EL (cell line): ENCODE results near the gene MAGEB17.
A peak's percentile ranks its signal among the peaks of the same experiment; 100 is the strongest.
"Not testable (repeated sequence)": the region's sequence is repeated elsewhere in the genome, so short reads cannot be mapped to it uniquely, and the experiment has no call there.

ENCODE experiments used
- DNase-seq: peaks from one replicate; pipeline ENCODE4 v3.0.0-alpha.2; 2016

The MAGEB17 gene

GRCh38 chrX:16167181-16167580 is at the start of gene MAGEB17:
MAGEB17 (plus strand) TSS chrX:16167481; CDS start chrX:16170383, 2,902 bp downstream.
- no peak for DNase-seq

- DNase-seq: no peak
Measured at GRCh38 chrX:16119353-16120220, 47.7 kb upstream of the MAGEB17 start.

- DNase-seq: no peak
Measured at GRCh38 chrX:16120431-16120830, 46.9 kb upstream of the MAGEB17 start.

- DNase-seq: peak; percentile 75
Measured at GRCh38 chrX:16123222-16123786, 44.0 kb upstream of the MAGEB17 start, which contains the start of gene GRPR. GRPR (plus strand) TSS chrX:16123565; CDS start chrX:16123954, 389 bp downstream.

GRCh38 chrX:16124201-16124600 is 43.1 kb upstream of the MAGEB17 start:
- no peak for DNase-seq

- DNase-seq: no peak
Measured at GRCh38 chrX:16125520-16126149, 41.6 kb upstream of the MAGEB17 start.

GRCh38 chrX:16130707-16131106 is 36.6 kb upstream of the MAGEB17 start:
- no peak for DNase-seq

GRCh38 chrX:16134936-16135335 is 32.3 kb upstream of the MAGEB17 start:
- DNase-seq: no peak

- no peak for DNase-seq
Measured at GRCh38 chrX:16136080-16136479, 31.2 kb upstream of the MAGEB17 start.

- no peak for DNase-seq
Measured at GRCh38 chrX:16137416-16138107, 29.7 kb upstream of the MAGEB17 start.

GRCh38 chrX:16138108-16138427 is 29.2 kb upstream of the MAGEB17 start:
- DNase-seq: no peak

- DNase-seq: no peak
Measured at GRCh38 chrX:16140448-16140847, 26.8 kb upstream of the MAGEB17 start.

- no peak for DNase-seq
Measured at GRCh38 chrX:16140983-16141382, 26.3 kb upstream of the MAGEB17 start.

GRCh38 chrX:16141422-16142245 is 25.6 kb upstream of the MAGEB17 start:
- no peak for DNase-seq

GRCh38 chrX:16142246-16142558 is 25.1 kb upstream of the MAGEB17 start:
- no peak for DNase-seq

GRCh38 chrX:16143968-16144367 is 23.3 kb upstream of the MAGEB17 start:
- no peak for DNase-seq

- no peak for DNase-seq
Measured at GRCh38 chrX:16144420-16144819, 22.9 kb upstream of the MAGEB17 start.

GRCh38 chrX:16145093-16145492 is 22.2 kb upstream of the MAGEB17 start:
- not testable (repeated sequence) for DNase-seq

GRCh38 chrX:16145656-16146055 is 21.6 kb upstream of the MAGEB17 start:
- DNase-seq: no peak

GRCh38 chrX:16148896-16149295 is 18.4 kb upstream of the MAGEB17 start:
- no peak for DNase-seq

- no peak for DNase-seq
Measured at GRCh38 chrX:16155581-16156096, 11.6 kb upstream of the MAGEB17 start.

GRCh38 chrX:16156692-16157331 is 10.5 kb upstream of the MAGEB17 start:
- DNase-seq: no peak
